ENCODE data around the gene MGAT5.
"Not testable (repeated sequence)": the region's sequence is repeated elsewhere in the genome, so short reads cannot be mapped to it uniquely, and the experiment has no call there.

MGAT5 gene

GRCh38 chr2:134278553-134278952, 24.7 kb downstream of the MGAT5 start:
- no peak for DNase-seq

DNA sequence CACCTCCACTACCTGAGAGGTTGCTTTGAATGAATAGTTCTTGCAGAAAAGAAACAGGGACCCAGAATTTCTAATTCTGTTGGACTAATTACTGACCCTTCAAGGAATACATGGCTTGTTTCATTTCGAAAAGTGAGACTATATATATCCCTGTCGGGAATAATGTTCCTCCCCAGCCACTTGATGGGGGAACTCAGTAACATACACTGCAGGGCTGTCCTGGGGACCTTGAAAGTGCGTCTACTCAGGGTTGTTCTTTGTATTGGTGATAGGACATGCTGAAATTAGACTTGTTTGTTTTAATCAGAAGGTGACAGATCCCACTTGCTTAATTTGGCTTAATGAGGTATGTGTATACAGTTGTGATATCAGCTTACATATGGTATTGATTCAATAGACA, 25.5 kb downstream of the MGAT5 start:
- DNase-seq: no peak

GRCh38 chr2:134280231-134280630, 26.4 kb downstream of the MGAT5 start:
- DNase-seq: no peak

DNA sequence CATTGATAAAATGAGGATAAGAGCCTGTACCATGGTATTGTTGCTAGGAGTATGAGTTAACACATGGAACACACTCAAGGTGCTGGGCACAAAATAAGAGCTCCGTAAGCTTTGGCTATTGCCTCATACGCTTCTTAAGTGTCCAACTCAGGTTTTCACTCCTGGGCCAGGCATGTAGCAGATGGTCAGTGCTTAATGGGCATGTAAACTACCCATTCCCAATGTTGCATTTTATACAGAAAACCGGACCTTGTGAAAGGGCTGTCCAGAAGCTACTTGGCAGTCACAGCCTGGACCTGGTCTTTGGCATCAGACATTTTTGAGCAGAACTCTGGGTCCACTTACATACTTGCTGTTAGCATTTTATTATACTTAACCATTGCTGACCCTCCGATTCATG, 26.9 kb downstream of the MGAT5 start:
- DNase-seq: no peak

DNA sequence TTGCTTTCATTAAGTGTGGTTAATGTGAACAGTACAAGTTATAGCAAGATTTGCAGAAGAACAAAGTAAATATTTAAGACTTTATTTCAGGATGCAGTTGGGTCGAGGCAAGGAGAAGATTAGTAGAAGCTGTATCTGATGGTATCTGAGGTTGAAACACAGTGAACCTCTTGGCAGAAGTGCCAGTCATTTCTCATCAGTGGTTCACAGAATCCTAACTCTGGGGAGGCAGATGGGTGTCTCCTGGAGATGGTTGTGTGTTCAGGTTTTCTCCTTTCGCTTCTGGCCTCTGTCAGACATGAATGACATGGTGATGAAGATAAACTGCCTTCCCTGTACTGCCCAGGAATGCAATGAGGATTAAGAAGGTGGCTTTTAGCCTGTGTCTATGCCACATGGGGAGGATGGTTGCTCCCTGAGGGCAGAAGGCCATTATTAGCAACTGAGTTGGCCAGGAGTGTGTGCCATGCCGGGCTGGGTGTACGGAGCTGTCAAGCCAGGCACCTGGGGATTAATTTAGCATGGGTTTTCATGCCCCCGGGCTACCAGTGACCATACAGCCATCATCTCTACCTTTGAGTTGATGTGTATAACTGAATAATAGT, 28.0 kb downstream of the MGAT5 start:
- no peak for DNase-seq

DNA sequence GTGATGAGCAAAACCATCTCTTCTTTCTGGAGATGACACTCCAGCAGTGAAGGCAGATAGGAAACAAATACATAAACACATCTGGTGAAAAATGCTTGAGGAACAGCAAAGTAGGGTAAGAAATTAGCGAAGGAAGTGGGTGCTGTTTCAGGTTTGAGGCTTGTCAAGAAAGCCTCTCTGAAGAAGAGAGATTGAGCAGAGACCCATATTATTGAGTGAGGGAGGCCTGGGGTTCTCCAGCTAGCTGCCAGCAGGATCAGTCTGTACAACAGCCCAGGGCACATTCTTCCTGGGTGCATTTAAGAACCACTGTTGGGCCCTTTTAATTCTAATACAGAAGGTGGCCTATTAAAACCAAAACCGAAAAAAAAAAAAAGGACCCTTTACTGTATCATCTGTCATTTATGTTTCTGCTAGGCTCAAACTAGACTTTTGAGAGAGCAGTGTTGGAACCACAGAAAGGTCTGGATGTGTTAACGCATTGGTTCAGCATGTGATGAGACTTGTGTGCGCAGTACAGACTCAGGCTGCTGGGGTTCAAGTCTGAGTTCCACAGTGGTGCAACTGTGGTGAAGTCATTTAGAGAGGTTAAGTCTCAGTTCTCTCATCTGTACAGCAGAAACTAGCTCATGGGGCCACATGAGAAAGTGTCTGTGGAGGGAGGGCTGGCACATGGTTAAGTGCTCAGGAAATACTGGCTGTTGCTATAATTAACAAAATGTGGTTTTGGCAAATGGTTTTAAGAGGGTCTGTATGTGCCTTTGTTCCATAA, 28.9 kb downstream of the MGAT5 start:
- DNase-seq: no peak

GRCh38 chr2:134283661-134284060, 29.8 kb downstream of the MGAT5 start:
- DNase-seq: no peak

DNA sequence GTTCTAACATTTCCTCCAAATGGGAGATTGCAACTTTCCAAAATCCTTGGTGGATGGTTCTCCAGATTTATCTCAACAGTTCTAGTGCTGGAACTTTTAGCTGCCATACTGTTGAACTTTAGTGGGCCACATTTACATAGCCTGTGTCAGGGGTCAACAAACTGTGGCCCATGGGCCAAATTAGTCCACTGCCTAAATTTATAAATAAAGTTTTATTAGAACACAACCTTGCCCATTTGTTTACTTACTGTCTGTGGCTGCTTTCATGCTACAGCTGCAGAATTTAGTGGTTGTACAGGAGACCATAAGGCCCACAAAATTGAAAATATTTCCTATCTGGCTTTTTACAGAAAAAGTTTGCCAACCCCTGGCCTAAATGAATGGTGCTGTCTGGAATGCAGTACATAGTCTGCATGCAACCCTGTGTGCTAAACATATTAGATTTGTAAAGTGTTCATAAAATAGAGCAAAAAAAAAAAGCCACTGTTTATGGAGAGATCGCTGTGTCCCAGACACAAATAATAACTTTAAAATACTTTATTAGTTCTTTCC, 30.3 kb downstream of the MGAT5 start:
- DNase-seq: no peak

- DNase-seq: no peak
These were observed 33.5 kb downstream of the MGAT5 start for GRCh38 chr2:134287323-134287722.

DNA sequence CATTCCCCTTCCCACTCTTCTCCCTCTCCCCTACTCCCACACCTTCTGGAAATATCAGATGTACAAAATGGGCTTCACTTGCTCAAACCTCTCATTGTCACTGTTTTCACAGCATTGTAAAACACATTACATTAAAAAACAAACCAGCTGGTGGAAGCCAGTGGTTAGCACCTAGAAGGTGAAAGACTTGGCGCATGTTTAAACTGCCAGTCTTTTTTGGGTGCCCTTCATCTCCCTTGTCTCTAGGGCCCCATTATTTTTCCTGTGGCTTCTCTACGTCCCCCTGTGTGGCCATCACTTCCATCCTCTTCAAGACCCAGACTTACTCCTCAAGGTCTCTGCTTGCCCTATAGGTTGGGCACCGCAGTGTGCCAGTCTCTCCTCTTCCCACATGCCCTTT, 34.9 kb downstream of the MGAT5 start:
- DNase-seq: no peak

- peak in 1 of 56 donors; percentile 5 for DNase-seq
These were observed 35.4 kb downstream of the MGAT5 start for GRCh38 chr2:134289225-134289624.

DNA sequence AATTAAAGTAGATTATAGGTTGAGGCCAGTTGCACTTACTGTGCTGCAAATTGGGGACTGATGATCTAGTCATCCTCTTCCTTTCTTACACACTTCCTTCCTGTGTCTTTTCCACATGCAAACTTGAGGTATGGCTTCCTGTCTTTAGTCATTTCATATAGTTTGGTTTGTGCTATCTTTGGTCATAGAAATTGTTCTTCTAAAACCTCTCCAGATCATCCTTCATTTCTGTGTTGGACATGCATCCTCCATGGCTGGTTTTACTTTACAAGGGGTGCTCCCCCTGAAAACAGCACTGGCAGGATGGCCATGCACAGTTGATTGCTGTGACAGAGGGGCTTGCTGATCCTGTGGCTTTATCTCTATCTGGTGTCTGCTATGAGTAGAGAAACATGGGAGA, 36.5 kb downstream of the MGAT5 start:
- no peak for DNase-seq

DNA sequence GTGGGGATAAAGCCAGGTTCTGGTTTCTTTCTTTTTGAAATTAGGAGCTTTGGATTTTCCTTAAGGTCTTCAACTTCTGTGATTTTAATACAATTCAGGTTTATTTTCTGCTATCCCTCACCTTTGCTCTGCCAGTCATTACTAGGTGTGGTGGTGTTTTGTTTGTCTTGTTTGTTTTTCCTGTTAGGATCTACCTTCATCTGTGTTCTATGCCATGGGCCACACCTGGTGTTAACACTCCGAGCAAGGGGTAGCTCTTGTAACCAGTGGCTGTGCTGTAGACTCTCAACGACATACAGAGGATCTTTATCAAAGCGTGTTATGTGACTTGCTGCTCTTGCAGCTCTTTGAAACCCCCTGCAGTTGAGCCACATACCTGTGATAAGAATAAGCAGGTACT, 38.6 kb downstream of the MGAT5 start:
- no peak for DNase-seq

DNA sequence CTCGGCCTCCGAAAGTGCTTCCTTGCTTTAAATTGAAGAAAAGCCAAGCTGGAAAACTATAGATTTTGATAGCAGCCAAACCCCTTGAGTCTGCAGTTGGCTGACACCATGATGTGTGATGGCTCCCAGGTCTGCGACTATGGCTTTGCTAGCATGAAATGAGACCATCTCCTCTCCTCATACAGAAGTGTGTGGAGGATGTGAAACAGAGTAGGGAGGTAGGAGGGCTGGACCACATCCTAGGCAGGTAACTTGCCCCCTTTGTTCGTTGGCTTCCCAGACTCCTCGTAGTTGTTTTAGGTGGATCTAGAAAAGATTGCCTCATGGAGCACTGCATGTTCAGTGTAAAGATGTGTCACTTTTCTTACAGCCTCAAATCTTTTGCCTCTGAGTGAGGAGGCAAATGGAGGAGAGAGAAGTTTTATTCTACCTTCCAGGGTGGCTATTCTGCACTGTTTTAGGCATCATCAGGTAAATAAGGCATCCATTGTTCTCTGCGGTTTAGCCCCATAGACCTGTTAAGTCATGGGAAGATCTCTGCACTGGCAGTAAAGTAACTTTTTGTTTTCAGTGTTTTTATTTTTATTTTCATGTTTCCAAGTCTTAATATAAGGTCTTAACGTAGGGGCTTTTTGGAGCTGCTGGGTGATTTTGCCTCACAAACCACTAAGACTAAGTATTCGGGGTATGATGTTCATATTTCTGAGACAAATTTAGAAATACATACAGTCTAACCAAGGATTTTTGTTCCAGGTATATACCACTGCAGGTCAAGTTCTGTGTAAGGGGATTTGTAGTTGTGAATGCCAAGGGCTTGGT, 40.1 kb downstream of the MGAT5 start:
- no peak for DNase-seq

GRCh38 chr2:134294598-134294997, 40.7 kb downstream of the MGAT5 start:
- DNase-seq: not testable (repeated sequence)

DNA sequence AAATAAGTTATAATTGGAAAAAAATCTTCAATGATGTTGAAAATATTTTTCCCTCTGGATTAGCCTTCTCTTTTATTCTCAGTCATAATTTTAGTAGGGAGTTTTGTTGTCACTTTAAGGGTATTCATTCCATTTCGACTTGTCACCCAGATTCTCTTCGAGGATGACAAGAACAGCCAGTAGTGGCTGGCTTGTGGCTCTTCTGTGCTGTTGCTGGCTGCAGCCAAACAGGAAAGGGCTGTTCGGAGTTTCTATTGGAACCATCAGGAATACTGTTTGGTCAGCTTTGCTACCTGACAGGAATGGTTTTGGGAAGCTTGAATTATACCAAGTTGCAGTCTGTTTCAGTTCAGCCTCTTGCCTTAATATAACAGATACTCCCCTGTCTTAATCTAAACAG, 41.6 kb downstream of the MGAT5 start:
- no peak for DNase-seq

DNA sequence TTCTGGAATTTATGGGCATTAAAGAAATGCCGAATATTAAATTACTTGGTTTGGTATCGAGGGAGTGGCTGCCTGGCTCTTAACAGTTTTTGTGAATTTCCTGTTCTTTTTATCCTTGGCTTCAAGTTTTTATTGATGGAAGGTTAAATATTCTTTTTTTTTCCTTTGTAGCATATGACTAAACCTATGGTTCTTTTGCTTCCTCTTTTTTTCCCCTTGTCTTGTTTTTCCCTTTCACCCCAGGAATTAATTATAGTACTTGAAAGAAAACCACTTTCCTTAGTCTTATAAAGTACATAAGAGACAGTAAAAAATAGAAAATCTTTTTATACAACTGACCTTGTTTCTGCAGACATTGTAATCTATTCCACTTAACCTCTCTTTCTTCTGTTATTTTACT, 42.4 kb downstream of the MGAT5 start:
- DNase-seq: no peak

DNA sequence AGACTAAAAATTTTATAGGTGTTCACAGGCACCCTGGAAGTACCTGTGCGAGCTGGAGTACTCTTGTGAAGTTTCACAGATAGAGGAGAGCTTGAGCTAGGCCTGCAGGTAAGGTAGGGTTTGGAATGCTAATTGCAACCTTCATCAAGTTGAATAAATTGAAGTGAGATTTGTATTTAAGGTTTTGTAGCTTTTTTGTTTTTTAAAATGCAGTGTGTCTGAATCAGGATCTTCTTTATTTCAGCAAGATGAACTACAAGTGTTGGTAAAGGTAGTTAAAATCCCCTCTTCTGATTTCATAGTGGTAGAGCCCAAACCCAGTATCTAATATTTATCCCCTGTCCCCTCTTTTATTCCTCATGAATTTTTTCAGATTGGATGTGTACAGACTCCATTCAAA, 45.5 kb downstream of the MGAT5 start:
- no peak for DNase-seq

- DNase-seq: no peak
These were observed 46.7 kb downstream of the MGAT5 start for GRCh38 chr2:134300585-134300984.

DNA sequence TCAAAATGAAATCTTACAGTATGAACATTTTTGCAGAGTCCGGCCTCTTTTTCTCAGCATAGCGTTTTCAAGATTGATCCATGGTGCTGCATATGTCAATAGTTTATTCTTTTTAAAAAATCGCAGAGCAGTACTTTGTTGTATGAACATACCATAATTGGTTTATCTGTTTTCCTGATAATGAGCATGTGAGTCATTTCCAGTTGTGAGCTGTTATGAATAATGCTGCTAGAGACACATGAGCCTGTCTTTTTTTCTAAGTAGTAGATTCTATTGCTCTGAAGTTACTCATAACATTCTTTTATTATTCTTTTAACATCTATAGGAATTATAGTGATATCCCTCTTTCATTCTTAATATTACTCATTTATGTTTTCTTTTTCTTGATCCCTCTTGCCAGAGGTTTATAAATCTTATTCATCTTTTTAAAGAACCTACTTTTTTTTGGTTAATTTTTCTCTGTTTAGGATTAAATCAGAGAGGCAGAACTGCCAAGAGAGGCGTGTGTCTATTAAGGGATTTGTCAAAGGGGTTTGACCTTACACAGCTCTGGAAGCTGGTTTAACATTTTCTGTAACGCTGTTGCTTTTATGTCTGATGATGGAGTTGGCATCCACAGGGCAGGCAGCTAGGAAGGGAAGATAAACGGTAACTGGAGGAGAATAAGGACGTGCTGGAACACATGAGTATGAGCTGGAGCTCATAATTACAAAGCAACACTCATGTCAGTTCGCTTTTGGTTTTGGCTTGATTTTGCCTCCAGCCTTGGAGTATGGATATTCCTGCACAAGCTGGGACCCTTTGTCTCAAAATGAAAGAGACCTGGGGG, 47.4 kb downstream of the MGAT5 start:
- DNase-seq: no peak

GRCh38 chr2:134301928-134302260, 48.0 kb downstream of the MGAT5 start:
- no peak for DNase-seq

Measured in amygdala (tissue), 56 donors.